ENCODE data around the gene RBFOX1.

RBFOX1 gene

GRCh38 chr16:7332611-7333010 is at the start of gene RBFOX1:
RBFOX1 (plus strand) TSS chr16:7332845.
- no peak for DNase-seq

GRCh38 chr16:7284780-7285179 is 47.9 kb upstream of the RBFOX1 start:
- no peak for DNase-seq

GRCh38 chr16:7285520-7285919 is 47.1 kb upstream of the RBFOX1 start:
- DNase-seq = no peak

GRCh38 chr16:7289299-7289698 is 43.3 kb upstream of the RBFOX1 start:
- no peak for DNase-seq

GRCh38 chr16:7290682-7291081 is 42.0 kb upstream of the RBFOX1 start:
- no peak for DNase-seq

- no peak for DNase-seq
These were observed 38.6 kb upstream of the RBFOX1 start for GRCh38 chr16:7294020-7294419.

GRCh38 chr16:7303052-7303610 is 29.5 kb upstream of the RBFOX1 start:
- DNase-seq = no peak

- no peak for DNase-seq
These were observed 28.9 kb upstream of the RBFOX1 start for GRCh38 chr16:7303660-7304200.

- no peak for DNase-seq
These were observed 28.4 kb upstream of the RBFOX1 start for GRCh38 chr16:7304279-7304678.

- no peak for DNase-seq
These were observed 27.7 kb upstream of the RBFOX1 start for GRCh38 chr16:7304958-7305357.

GRCh38 chr16:7313170-7313569 is 19.5 kb upstream of the RBFOX1 start:
- no peak for DNase-seq

- DNase-seq = no peak
These were observed 18.5 kb upstream of the RBFOX1 start for GRCh38 chr16:7314163-7314562.

- DNase-seq = no peak
These were observed 16.8 kb upstream of the RBFOX1 start for GRCh38 chr16:7315813-7316212.

GRCh38 chr16:7316281-7316888 is 16.3 kb upstream of the RBFOX1 start:
- DNase-seq = no peak

- DNase-seq = no peak
These were observed 14.7 kb upstream of the RBFOX1 start for GRCh38 chr16:7317982-7318381.

- DNase-seq = no peak
These were observed 14.0 kb upstream of the RBFOX1 start for GRCh38 chr16:7318686-7319085.

GRCh38 chr16:7319514-7319913 is 13.1 kb upstream of the RBFOX1 start:
- no peak for DNase-seq

GRCh38 chr16:7321661-7322060 is 11.0 kb upstream of the RBFOX1 start:
- no peak for DNase-seq

- DNase-seq = no peak
These were observed 8.3 kb upstream of the RBFOX1 start for GRCh38 chr16:7324321-7324720.

- no peak for DNase-seq
These were observed 6.8 kb upstream of the RBFOX1 start for GRCh38 chr16:7325834-7326233.

GRCh38 chr16:7330709-7331108 is 1.9 kb upstream of the RBFOX1 start:
- DNase-seq = no peak

- no peak for DNase-seq
These were observed 648 bp upstream of the RBFOX1 start for GRCh38 chr16:7331997-7332396.

GRCh38 chr16:7333180-7333725 is 608 bp downstream of the RBFOX1 start:
- no peak for DNase-seq

GRCh38 chr16:7334801-7335560 is 2.3 kb downstream of the RBFOX1 start:
- no peak for DNase-seq
